ENCODE data around the gene NEGR1. TPM values are rescaled to one million over a fixed set of nuclear protein-coding genes. Genes with fewer than 3 reads are reported as not detected.

Gene NEGR1
- total RNA-seq, 1 donor from 2014 or later, result 9.7 TPM

- DNase-seq, result no peak
- intact Hi-C loops (cut with micrococcal nuclease), result no loop called here
- H3K9me3 ChIP-seq (replicated peaks), result no peaks in the 10 kb centered on the region
- no peaks in the 10 kb centered on the region for H3K4me1 ChIP-seq
- TF ChIP-seq CTCF (IDR thresholded peaks at IDR 0.05; ENCODE audit: borderline replicate concordance), result no peak
- no peaks in the 10 kb centered on the region for H3K27me3 ChIP-seq (ENCODE audit: low read depth)
- H3K4me3 ChIP-seq, result no peak overlapping the region
- H3K36me3 ChIP-seq, result no peaks in the 10 kb centered on the region
- H3K27ac ChIP-seq (replicated peaks), result no peak overlapping the region
These were observed 422.5 kb downstream of the NEGR1 start for GRCh38 chr1:71859806-71860205.

GRCh38 chr1:71857862-71858261 lies 424.5 kb downstream of the NEGR1 start:
- no peak overlapping the region for H3K27ac ChIP-seq (replicated peaks)
- H3K36me3 ChIP-seq, result no peaks in the 10 kb centered on the region
- no peaks in the 10 kb centered on the region for H3K9me3 ChIP-seq (replicated peaks)
- H3K4me1 ChIP-seq, result no peaks in the 10 kb centered on the region
- intact Hi-C loops (cut with micrococcal nuclease), result no loop called here
- no peak for DNase-seq
- no peak overlapping the region for H3K4me3 ChIP-seq
- TF ChIP-seq CTCF (IDR thresholded peaks at IDR 0.05; ENCODE audit: borderline replicate concordance), result no peak
- H3K27me3 ChIP-seq (ENCODE audit: low read depth), result no peaks in the 10 kb centered on the region

GRCh38 chr1:71853360-71853759 lies 429.0 kb downstream of the NEGR1 start:
- no peaks in the 10 kb centered on the region for H3K27me3 ChIP-seq (ENCODE audit: low read depth)
- no peak overlapping the region for H3K4me3 ChIP-seq
- H3K9me3 ChIP-seq (replicated peaks), result no peaks in the 10 kb centered on the region
- no peaks in the 10 kb centered on the region for H3K4me1 ChIP-seq
- H3K36me3 ChIP-seq, result no peaks in the 10 kb centered on the region
- no peak for TF ChIP-seq CTCF (IDR thresholded peaks at IDR 0.05; ENCODE audit: borderline replicate concordance)
- H3K27ac ChIP-seq (replicated peaks), result no peak overlapping the region
- intact Hi-C loops (cut with micrococcal nuclease), result no loop called here
- DNase-seq, result no peak

- intact Hi-C loops (cut with micrococcal nuclease), result no loop called here
- no peak for TF ChIP-seq CTCF (IDR thresholded peaks at IDR 0.05; ENCODE audit: borderline replicate concordance)
- DNase-seq, result no peak
- peak overlapping the region; percentile 59 for H3K27ac ChIP-seq (replicated peaks)
- no peaks in the 10 kb centered on the region for H3K9me3 ChIP-seq (replicated peaks)
- no peak overlapping the region for H3K4me3 ChIP-seq
- H3K36me3 ChIP-seq, result no peaks in the 10 kb centered on the region
- H3K27me3 ChIP-seq (ENCODE audit: low read depth), result no peaks in the 10 kb centered on the region
- no peaks in the 10 kb centered on the region for H3K4me1 ChIP-seq
These were observed 431.4 kb downstream of the NEGR1 start for GRCh38 chr1:71850936-71851335.

GRCh38 chr1:71850515-71850914 lies 431.8 kb downstream of the NEGR1 start:
- no peaks in the 10 kb centered on the region for H3K36me3 ChIP-seq
- intact Hi-C loops (cut with micrococcal nuclease), result no loop called here
- H3K9me3 ChIP-seq (replicated peaks), result no peaks in the 10 kb centered on the region
- TF ChIP-seq CTCF (IDR thresholded peaks at IDR 0.05; ENCODE audit: borderline replicate concordance), result no peak
- no peaks in the 10 kb centered on the region for H3K4me1 ChIP-seq
- peak overlapping the region; percentile 59 for H3K27ac ChIP-seq (replicated peaks)
- H3K4me3 ChIP-seq, result no peak overlapping the region
- DNase-seq, result no peak
- H3K27me3 ChIP-seq (ENCODE audit: low read depth), result no peaks in the 10 kb centered on the region

GRCh38 chr1:71843012-71843411 lies 439.3 kb downstream of the NEGR1 start:
- Histone ChIP-seq H3K27ac (replicated peaks) (no peak overlapping the region), H3K4me1 (no peaks in the 10 kb centered on the region), H3K36me3 (no peaks in the 10 kb centered on the region), H3K27me3 (ENCODE audit: low read depth) (no peaks in the 10 kb centered on the region), H3K4me3 (no peak overlapping the region), H3K9me3 (replicated peaks) (no peaks in the 10 kb centered on the region)
- DNase-seq, result no peak
- no peak for TF ChIP-seq CTCF (IDR thresholded peaks at IDR 0.05; ENCODE audit: borderline replicate concordance)
- intact Hi-C loops (cut with micrococcal nuclease), result no loop called here

Data from left ventricle myocardium inferior (tissue), 1 donor.